Measurements from ENCODE around the gene NTNG2.

NTNG2 gene

DNA sequence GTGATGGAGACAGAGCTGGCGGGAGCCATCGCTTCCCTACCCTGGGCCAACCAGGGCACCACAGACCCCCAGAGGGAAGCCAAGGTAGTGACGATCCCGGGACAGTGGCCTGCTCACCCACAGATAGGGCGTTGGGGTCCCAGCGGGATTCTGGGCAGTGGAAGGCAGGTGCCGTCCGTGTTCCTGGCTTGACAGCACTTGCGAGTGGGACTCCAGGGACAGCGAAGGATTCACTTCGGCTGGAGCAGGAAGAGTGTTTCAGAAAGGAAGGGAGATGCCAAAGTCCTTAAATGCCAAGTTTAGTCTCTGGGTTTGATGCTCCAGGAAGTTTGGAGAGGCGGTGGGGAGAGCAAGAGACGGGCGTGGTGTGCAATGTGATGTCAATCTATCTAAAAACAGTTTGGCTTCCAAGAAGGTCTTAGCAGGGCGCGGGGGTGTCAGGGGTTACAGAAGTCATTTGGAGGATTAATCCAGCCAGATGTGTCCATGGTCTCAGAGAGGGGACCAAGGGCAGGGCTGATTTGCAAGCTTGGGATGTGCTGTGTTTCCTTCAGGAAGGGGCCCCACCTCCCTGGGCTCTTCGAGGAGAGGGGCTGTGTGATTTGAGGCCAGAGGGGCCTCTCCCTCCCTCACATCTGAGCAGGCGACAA lies 74.9 kb downstream of the NTNG2 start:
- DNase-seq (ENCODE audit: low spot score) = no peak

DNA sequence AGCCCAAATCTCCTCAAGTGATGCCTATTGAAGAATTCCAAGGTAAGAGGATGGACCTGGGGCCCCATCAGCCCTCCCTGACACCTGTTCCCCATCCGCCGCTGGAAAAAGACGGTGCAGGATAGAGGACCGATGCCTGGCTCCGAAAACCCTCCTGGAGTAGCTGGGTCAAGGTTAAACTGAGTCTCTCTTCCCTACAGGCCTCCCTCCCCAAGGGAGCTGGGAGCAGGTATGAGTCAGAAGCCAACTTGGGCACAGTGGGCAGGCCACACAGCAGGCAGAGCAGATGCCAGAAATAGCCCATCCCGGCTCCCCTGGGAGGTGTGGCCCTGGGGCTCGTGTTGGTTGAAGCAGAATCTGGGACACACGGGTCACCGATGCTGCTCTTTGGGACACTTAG lies 75.6 kb downstream of the NTNG2 start:
- DNase-seq (ENCODE audit: low spot score) = no peak

DNA sequence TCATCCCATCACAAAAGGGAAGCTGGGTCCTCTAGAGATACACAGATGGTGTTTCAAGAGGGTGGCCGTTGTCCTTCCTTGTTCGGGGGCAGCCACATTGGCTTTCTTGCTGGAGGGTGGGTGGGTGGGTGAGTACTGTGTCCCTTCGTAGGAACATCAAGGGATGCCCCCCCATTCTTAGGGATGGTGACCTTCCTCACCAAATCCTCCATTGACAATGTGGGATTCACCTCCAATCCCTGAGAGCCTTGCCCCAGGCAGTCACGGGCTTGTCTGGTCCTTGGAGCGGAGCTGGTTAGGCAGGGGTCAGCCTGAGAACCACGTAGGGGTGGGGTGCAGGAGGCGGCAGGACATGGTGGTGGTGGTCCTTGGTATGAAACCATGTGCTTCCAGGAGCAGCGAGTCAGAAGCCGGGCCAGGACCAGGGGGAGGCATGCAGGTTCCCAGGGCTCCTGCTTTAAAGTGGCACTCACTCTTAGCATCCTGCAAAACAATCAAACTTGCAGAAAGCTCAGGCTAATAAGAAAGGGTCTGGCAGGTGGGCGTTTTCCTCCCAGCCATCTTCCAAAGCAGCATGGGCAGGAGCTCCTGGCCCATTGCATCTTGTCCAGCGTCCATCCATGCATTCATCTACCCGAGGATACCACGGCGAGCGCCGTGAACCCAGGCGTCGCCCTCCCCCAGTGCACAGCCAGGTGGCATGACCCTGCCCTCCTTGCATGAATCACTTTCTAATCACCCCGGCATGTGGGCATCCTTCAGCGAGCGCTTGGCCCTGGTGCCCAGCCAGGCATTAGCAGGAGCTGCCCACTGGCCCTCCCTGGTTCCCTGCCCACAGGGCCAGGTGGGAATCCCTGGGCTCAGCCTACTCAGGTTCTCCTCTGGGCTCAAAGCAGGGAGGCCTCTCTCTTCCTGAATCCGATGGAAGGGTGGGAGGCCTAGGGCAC lies 76.4 kb downstream of the NTNG2 start:
- DNase-seq (ENCODE audit: low spot score) = no peak

DNA sequence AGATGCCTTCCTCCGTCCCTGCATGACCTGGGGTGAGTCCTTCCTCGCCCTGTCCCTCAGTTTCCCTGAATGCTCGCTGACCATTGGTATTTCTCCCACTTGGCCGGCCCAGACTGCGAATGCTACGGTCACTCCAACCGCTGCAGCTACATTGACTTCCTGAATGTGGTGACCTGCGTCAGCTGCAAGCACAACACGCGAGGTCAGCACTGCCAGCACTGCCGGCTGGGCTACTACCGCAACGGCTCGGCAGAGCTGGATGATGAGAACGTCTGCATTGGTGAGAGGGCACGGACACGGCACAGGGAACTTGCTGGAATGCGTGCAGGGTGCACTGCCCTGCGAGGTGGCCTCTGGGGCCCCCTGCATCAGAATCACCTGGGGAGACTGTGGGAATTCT lies 77.1 kb downstream of the NTNG2 start:
- no peak for DNase-seq (ENCODE audit: low spot score)

DNA sequence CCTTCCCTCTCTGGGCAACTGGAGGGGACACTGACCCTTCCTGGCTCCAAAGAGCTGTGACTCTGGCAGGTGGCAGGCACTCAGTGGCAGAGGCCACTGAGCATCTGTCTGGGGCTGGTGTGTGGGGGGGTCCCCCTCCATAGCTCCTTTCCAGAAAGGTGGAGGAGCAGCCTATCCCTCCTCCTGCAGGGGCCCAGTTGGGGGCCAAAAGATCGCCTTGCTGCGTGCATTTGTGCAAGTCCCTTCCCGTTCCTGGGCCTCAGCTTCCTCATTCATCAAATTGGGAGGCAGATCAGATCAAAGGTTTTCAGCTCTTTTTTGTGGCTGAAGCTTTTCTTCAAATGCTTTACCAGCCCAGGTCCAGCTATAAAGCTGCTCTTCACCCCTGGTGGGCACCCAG lies 77.7 kb downstream of the NTNG2 start:
- no peak for DNase-seq (ENCODE audit: low spot score)

DNA sequence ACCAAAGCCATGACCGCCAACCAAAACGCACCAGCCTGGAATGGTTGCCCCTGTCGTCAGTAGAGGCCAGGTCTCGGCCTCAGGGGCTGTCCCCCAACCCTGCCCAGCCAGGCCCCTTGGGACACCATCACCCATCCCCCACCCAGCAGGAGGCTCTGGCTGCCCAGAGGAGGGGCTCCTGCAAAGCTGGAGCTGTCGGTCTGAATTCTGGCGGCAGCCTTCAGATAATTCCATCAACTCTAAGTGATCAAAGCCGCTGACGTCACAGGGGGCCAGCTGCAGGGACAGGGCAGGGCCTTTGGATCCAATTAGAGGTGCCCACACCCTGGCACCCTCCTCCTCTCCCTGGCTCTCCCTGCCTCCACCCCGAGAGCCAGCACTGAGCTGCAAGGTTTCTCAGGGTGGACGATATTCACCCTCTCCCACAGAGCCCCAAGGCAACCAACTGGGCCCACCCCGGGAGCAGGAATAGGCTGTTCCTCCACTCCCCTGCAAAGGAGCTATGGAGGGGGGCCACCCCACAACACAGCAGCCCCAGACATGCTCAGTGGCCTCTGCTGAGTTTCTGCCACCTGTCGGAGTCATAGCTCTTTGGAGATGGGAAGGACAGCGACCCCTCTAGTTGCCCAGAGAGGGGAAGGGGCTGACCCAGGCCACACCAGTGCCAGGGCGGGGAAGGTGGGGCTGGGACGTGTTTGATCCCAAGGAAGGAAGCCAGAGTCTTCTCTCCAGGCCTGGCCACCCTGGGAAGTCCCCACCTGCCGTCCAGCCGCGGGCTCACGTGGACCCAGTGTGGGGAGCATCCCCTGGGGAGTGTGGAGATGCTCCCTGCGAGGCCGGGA lies 78.4 kb downstream of the NTNG2 start:
- DNase-seq (ENCODE audit: low spot score) = no peak

DNA sequence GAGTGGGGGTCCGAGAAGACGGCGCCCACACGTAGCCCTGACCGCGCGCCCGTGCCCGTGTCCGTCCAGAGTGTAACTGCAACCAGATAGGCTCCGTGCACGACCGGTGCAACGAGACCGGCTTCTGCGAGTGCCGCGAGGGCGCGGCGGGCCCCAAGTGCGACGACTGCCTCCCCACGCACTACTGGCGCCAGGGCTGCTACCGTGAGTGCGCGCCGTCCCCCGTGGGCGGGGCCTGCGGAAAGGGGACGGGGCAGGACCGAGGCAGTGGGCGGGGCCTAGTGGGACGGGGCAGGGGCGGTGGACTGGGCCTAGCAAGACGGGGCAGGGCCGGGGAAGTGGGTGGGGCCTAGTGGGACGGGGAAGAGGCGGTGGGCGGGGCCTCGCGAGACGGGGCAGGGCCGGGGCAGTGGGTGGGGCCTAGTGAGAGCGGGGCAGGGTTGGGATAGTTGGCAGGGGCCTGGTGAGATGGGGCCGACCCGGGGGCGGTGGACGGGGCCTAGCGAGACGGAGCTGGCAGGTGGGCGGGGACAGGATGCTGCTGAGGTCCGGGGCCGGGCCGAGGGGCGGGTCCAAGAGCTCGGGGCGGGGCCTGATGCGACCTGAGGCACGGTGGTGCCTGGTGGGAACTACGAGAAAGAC lies 79.1 kb downstream of the NTNG2 start:
- DNase-seq (ENCODE audit: low spot score) = peak; percentile 93

DNA sequence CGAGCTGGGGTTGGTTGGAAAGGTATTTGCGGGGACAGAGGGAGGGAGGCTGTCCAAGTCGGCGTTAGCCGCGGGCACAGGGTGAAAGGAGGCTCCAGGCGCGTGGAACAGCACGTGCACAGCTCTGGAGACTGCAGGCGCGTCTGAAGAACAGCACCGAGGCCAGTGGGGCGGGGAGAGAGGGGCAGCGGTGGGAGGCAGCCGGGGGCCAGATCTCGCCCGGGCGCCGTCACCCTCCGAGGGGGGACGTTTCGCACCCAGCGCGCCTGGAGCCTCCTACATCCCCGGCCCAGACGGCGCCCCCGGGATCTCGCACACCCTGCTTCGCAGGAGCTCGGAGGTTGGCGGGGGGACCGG lies 79.6 kb downstream of the NTNG2 start:
- DNase-seq (ENCODE audit: low spot score) = no peak

DNA sequence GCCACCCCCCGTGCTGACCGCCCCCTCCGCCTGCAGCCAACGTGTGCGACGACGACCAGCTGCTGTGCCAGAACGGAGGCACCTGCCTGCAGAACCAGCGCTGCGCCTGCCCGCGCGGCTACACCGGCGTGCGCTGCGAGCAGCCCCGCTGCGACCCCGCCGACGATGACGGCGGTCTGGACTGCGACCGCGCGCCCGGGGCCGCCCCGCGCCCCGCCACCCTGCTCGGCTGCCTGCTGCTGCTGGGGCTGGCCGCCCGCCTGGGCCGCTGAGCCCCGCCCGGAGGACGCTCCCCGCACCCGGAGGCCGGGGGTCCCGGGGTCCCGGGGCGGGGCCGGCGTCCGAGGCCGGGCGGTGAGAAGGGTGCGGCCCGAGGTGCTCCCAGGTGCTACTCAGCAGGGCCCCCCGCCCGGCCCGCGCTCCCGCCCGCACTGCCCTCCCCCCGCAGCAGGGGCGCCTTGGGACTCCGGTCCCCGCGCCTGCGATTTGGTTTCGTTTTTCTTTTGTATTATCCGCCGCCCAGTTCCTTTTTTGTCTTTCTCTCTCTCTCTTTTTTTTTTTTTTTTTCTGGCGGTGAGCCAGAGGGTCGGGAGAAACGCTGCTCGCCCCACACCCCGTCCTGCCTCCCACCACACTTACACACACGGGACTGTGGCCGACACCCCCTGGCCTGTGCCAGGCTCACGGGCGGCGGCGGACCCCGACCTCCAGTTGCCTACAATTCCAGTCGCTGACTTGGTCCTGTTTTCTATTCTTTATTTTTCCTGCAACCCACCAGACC lies 80.2 kb downstream of the NTNG2 start:
- no peak for DNase-seq (ENCODE audit: low spot score)

DNA sequence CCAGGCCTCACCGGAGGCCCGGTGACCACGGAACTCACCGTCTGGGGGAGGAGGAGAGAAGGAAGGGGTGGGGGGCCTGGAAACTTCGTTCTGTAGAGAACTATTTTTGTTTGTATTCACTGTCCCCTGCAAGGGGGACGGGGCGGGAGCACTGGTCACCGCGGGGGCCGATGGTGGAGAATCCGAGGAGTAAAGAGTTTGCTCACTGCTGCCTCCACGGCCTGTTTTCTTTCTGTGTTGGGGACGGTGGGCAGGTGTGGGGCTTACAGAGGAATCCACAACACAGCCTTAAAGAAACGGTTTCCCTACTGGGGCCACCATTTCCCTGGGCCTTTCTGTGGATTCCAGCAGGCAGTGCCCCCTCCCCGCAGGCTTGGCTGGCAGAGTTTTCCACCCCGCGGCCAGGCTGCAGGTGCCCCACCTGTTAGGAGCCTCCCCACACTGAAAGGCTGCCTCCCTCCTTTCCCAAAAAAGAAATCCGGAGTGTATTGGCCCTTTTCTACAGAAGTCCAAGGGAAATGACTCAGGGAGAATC lies 80.8 kb downstream of the NTNG2 start:
- DNase-seq (ENCODE audit: low spot score) = no peak

DNA sequence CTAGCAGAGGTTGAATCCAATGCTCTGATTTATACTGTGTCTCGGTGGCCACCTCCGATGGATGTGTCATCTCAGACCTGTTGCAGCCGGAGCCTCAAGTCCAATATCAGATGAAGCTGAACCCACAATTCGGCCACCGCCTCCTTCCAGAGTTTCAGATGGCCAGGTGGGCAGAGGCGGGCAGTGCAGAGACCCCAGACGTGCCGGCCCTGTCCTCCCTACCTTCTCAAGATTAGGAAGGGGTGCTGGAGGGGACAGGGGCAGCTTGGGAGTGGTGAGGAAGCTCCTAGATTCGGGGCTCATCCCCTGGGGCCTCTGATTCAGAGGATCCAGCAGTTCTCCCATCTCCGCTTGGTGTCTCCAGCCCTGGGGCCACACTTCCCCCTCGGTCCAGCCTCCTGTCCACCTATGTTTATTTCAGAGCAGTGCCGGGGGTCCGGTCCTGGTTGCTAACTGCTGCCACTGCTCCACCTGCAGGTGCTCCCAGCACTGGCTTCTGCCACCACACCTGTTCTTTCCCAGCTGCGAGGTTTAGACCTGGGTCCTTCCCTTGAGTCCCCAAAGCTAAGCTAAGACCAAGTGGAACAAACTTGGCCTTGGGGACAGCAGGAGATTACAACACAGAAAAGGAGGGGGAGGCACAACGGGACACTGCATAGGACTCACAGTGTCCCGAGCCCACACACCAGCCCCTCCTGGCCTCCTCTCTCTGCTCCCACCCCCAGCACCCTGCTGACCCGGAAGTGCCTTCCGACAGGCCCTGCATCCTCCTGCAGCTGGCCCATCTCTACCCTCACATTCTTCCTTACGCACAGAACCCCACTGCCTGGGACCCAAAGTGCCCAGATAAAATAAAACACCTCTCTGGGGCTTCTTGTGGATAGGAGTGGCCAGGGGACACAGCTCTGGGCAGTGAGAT lies 81.6 kb downstream of the NTNG2 start:
- no peak for DNase-seq (ENCODE audit: low spot score)

DNA sequence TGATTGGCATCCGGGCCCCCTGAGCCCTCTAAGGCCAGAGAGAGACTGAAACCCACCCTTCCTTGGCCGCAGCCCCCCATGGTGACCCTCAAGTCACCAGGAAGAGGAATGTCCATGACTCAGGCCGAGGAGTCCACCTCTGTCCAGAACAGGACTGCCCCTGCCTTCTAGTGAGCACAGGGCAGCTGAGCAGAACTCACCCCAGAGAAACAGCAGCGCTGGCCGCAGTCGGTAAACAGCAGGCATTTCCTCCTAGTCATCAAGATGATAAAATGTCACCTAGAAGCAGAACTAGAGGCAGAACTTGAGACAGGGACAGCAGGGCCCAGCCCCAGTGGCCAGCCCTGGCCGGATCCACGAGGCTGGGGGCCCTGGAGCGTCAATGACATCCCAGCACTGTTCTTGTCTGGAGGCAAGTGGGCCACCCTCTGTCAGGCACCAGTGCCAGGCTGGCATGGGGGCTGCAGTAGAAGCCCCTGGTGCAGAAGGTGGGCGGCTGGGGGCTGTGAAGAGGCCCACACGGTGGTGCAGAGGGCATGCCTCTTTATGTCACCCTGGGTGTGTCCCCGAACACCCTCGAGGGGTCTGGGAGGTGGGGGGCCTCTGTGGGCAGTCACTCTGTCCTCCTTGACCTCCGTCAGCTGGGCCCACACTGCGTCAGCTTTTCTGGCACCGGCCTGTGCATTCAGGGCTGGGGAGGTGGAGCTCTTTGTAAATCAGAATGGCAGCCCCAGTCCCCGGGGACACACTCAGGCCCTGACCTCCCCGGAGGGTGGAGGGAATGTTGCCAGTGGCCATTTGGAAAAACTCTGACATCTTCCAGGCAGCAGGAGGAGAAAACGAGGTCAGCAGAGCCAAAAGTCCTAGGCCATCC lies 83.0 kb downstream of the NTNG2 start:
- peak; percentile 33 for DNase-seq (ENCODE audit: low spot score)

DNA sequence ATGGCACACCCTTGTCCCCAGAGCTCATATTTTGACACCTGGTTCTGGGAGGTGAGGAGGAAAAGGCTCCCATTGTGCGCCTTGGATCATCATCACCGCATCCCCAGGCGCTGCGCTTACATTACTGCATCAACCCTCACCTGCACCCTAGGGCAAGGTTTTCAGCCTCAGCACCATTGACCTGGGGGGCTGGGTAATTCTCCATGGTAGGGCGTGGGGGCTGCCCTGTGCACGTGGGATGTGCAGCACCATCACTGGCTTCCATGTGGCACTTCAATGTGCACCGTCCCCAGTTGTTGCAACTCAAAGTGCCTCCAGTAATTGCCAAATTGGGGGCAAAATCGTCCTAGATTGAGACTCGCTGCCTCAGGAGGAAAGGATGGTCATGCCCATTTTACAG lies 83.6 kb downstream of the NTNG2 start:
- no peak for DNase-seq (ENCODE audit: low spot score)

DNA sequence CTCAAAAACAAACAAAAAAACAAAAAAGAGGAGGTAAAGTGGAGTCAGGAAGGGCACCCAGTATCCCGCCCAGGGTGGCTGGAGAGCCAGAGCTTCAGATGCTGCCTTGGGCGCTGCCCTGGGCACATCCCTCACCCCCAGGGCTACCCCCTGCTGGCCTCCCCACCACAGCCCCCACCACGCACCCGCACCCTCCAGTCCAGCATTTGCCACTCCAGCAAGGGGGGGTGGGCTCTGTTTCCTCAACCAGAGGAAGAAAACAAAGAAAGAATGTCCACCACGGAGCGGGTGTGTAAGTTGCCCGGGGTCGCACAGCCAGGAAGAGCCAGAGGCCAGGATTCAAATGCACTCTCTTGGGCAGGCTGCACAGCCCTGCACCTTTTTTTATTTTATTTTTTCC lies 86.1 kb downstream of the NTNG2 start:
- no peak for DNase-seq (ENCODE audit: low spot score)

DNA sequence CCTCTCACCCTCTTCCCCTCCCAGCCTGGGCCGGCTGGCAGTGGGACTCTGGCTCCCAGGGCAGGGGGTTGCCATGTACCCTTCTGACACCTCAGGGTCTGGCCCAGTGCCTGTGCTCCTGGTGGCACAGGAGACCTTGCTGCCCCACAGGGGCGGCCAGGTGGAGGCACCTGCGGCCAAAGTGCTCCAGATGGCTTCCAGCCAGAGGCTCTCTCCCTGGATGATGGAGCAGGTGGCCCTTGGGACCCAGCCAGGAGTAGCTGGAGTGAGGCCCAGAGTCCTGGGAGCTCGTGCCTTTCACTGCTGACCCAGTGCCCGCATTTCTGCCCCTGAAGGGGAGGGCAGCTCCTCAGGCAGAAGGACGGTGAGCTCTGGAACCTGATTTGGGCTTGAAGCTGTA lies 87.3 kb downstream of the NTNG2 start:
- DNase-seq (ENCODE audit: low spot score) = no peak

DNA sequence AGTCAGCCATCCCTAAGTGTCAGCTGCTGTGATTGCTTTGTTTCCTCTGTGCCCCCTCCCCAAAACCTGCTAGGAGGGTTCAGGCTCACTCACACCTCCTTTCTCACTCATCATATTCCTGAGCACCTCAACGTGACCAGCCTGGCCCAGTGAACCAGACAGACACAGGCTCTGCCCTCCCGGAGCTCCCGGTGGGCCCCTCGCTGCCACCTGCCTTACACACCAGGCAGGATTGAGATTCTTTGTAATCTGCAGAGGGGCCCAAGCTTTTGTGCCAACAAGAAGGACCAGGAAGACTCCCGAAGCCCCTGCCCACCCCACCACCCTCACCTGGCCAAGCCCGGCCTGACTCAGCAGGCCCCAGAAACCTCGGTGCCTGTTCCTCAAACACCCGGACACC lies 87.8 kb downstream of the NTNG2 start:
- DNase-seq (ENCODE audit: low spot score) = no peak

DNA sequence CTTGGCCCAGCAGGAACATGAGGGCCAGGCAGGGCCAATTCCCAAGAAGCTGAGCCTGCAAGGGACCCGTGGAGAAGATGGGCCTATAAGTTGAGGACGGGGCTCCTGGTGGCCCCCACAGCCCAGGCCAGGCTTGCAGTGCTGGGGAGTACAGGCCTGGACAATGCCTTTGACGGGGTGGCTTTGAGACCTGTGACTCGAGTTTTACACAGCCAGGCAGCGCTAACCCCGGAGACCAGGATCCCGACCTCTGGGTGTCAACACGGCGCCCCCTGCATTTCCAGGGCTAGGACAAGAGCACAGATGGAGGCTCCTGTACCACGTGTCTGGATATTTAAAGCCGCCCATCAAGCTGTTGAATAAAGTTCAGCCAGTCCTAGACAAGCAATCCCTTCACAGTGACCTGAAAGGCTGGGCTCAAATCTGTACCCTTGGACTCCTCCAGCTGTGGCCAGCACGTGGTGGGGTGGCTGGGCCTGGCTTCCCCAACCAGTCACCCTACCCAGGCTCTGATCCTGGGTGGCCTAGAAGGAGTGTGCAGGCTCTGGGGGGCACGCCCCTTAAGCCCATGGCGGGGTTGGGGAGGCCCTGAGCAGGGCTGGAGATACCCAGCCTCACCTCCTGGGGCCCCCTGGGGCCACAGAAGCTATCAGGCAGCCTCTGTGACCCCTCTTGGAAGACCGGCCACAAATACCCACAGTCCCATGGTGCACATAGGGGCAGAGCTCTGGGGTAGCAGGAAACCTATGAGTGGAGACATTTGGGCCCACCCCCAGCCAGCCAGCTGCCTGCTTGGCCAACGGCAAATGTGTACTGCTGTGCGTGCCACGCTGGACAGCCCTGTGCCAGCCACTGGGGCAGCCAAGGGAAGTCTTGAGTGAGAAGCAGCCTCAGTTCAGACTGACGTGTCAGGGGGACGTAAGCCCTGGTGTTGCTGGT lies 88.7 kb downstream of the NTNG2 start:
- no peak for DNase-seq (ENCODE audit: low spot score)

DNA sequence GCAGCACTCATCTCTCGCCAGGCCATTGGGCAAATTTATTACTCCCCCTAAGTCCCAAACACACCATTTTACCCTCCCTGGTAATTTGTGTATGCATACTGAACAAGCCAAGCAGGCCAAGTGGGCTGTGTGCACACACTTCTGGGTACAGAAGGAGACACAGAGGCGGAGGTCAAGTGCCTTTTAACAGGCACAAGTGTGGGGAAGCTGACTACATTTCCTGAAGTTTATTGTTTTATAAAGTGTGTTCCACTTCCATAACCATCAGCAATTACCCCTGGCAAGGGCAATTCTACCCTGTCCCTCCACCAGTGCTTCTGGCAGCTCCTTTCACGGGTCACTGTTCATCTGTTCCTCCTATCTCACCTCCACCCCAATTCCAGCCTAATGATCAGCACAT lies 99.0 kb downstream of the NTNG2 start:
- no peak for DNase-seq (ENCODE audit: low spot score)
